HG02610 (cell line): Measurements from ENCODE around the gene FFAR4.
"Not testable (repeated sequence)": the region's sequence is repeated elsewhere in the genome, so short reads cannot be mapped to it uniquely, and the experiment has no call there.

Experiments used
- ATAC-seq: cut with Tn5 transposase; IDR thresholded peaks from one replicate; pipeline ENCODE4 v1.9.1; 2021; ENCODE audit warnings: mild to moderate bottlenecking, moderate library complexity; ENCODE audit not compliant: unreplicated experiment

The FFAR4 gene

DNA sequence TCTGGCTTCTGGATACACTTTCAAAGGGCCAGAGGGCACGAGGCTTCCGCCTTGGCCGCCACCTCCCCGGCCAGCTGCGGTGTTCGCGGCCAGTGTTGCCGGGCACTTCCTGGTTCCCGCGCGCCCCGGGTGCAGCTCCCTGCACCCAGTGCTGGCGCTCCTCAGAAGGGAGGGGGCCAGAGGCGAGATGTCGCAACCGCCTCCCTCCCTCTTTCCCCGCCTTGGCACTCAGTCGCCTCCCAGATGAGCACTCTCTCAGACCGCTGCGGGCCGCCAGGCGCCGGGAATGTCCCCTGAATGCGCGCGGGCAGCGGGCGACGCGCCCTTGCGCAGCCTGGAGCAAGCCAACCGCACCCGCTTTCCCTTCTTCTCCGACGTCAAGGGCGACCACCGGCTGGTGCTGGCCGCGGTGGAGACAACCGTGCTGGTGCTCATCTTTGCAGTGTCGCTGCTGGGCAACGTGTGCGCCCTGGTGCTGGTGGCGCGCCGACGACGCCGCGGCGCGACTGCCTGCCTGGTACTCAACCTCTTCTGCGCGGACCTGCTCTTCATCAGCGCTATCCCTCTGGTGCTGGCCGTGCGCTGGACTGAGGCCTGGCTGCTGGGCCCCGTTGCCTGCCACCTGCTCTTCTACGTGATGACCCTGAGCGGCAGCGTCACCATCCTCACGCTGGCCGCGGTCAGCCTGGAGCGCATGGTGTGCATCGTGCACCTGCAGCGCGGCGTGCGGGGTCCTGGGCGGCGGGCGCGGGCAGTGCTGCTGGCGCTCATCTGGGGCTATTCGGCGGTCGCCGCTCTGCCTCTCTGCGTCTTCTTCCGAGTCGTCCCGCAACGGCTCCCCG, at the start of gene FFAR4:
FFAR4 (plus strand) TSS at position 231 of the 842 bp plus-strand sequence; CDS start at position 287, 56 bp downstream.
- no peak for ATAC-seq

DNA sequence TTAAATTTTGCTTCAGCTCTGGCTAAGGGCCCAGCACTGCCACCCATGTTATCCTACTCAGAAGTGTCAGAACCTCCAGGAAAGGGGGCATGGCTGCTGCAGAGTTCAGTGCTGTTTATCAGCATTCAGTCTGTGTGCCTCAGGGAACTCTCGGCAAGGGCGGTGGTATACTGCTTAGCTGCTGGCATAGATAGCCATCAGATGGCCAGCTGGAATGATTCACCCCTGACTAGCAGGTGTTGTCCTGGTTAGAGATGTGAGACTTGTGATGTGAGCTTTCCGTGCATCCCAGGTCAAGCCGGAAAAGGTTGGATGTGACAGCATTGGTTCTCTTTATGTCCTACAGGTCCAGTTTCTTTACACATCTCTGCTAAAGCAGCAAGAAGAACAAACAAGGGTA, 47.9 kb upstream of the FFAR4 start:
- no peak for ATAC-seq

DNA sequence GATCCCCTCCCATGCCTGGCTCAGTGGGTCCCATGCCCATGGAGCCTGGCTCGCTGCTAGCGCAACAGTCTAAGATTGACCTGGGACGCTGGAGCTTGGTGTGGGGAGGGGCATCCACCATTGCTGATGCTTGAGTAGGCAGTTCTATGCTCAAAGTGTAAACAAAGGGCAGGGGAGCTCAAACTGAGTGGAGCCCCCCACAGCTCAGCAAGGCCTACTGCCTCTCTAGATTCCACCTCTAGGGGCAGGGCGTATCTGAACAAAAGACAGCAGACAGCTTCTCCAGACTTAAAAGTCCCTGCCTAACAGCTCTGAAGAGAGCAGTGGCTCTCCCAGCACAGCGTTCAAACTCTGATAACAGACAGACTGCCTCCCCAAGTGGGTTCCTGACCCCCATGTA, 31.2 kb upstream of the FFAR4 start:
- no peak for ATAC-seq

DNA sequence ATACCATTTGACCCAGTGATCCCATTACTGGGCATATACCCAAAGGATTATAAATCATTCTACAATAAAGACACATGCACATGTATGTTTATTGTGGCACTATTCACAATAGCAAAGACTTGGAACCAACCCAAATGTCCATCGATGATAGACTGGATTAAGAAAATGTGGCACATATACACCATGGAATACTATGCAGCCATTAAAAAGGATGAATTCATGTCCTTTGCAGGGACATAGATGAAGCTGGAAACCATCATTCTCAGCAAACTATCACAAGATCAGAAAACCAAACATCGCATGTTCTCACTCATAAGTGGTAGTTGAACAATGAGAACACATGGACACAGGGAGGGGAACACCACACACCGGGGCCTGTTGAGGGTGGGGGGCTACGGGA, 25.6 kb upstream of the FFAR4 start:
- not testable (repeated sequence) for ATAC-seq

DNA sequence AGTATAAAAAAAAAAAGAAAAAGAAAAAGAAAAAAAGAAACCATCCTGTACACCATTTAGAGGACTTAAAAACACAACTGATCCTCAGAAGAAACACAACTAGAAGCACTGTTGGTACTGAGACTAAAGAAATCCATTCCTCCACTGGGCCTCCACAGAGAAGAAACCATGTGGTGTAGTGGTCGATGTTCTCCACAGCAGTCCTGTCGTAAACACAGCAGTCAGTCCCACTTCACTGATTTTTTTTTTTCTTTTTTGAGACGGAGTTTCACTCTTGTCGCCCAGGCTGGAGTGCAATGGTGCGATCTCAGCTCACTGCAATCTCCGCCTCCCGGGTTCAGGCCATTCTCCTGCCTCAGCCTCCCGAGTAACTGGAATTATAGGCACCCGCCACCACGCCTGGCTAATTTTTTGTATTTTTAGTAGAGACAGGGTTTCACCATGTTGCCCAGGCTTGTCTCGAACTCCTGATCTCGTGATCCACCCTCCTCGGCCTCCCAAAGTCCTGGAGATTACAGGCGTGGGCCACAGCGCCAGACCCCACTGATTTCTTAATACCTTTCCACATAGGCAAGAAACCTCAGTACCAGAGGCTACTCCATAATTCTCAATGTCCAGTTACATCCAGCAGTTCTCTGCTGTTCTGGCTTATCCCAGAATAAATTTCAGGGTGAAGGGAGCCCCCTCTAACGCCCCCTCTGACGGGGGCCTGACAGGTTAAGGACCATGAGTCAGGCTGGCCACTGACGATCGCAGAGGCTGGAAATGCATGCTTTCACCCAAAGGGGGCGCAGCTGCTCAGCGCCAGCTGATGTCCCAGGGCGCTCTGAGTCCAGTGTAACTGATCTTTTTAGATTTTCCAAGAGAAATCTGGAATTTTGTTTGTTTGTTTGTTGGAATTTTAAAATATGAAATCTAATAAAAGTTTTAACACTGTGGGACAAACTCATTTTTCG, 24.8 kb upstream of the FFAR4 start:
- no peak for ATAC-seq

DNA sequence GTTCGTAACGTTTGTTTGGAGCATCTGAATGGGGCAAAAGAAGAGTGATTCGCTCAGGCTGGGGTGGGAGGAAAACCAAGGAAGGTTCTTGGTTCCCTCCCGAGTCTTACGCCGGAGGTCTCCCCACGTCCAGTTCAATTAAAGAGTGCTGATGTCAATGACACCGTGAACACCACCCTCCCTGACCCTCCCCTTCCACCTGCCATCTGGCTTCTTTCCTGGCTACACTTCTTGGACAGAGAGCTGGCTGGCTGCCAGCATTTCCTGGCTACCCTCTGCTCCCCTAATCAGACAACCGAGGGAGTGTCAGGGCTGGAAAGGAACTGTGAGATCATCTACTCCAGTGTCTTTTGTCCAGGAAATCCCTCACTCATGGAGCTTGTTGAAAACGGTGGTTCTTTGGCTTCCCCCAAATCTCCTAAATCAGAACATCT, 24.1 kb upstream of the FFAR4 start:
- ATAC-seq = no peak

DNA sequence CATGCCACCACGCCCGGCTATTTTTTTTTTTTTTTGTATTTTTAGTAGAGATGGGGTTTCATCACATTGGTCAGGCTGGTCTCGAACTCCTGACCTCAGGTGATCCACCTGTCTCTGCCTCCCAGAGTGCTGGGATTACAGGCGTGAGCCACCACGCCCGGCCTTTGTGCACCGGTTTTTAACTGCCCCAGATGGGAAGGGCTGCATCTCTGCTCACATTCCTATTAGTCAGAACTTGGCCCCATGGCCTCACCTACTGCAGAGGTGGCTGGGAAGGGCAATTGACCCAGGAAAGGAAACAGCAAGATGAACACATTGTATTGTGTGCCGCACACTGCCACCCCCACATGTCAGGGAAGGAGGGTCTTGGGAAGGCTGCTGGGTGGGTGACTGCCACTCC, 19.5 kb upstream of the FFAR4 start:
- not testable (repeated sequence) for ATAC-seq

DNA sequence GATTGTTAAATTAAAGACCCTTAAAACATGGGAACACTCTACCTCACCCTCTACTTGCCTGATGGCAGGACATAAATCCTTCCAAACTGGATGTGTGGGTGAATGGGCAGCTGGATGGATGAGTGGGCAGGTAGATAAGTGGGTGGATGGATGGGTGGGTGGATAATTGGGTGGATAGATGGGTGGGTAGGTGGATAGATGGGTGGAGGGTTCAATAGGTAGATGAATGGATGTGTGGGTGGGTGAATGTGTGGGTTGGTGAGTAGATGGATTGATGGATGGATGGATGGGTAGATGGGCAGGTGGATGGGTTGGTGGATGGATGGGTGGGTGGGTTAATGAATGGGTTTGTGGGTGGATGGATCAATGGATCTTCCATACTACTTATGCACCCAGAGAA, 18.9 kb upstream of the FFAR4 start:
- no peak for ATAC-seq

DNA sequence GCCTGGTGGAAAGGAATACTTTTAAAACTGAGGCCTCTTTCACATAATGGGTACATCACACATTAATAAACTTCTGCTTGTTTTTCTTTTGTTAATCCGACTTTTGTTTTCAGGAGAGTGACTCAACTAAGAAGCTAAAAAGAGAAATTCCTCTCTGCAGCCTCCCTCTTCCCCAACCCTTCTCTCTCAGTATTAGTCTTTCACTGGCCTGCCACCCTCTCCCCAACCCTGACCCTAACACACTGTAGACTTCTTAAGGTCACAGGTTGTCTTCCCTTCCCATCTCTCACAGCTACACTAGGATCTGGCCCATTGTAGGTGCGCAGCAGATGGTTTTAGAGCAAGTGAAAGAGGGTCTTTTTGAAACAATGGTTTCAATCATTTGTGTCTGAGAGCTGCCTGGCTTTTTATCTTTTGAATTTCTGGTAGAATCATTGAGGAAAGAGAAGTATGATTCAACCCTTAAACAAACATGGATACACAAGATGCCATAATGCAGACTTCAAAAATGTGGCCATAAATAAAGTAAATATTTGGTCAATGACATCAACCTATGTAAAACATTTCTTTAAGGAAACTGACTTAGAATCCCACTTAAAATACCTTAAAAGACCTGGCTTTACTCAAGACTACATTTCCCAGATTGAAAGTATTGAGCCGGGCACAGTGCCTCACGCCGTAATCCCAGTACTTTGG, 17.9 kb upstream of the FFAR4 start:
- no peak for ATAC-seq

DNA sequence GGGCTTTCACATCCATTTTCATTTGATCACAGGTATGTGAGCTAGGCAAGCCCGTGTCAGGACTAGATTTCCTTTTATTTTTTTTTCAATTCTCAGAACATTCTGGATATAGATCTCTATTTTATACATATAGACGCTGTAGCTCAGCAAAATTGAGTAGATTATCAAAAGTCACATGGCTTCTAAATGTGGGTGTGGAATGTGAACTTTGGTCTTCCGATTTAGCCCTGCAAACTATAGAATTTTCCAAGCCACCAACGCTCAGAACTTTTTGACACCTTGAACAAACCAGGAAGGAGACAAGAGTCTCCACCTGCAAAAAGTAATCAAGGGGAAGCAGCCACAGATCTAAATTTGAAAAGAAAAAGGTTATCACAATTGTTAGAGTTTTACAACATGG, 15.9 kb upstream of the FFAR4 start:
- ATAC-seq = no peak

DNA sequence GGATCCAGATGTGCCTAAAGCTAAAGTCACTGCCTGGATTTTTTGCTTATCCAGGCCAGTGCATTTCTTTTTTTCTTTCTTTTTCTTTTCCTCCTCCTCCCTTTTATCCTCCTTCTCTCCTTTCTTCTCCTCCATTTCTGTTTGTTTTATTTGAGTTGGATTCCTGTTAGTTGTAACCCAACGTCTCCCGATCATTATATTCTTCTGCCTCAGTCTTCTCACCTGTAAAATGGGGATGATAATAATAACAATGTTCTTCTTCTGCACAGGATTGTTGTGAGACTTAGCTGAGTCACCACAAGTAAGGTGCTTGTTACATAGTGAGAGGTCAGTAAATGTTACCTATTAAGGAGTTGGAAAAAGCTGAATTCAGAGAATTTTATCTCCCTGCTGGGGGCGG, 13.7 kb upstream of the FFAR4 start:
- no peak for ATAC-seq

DNA sequence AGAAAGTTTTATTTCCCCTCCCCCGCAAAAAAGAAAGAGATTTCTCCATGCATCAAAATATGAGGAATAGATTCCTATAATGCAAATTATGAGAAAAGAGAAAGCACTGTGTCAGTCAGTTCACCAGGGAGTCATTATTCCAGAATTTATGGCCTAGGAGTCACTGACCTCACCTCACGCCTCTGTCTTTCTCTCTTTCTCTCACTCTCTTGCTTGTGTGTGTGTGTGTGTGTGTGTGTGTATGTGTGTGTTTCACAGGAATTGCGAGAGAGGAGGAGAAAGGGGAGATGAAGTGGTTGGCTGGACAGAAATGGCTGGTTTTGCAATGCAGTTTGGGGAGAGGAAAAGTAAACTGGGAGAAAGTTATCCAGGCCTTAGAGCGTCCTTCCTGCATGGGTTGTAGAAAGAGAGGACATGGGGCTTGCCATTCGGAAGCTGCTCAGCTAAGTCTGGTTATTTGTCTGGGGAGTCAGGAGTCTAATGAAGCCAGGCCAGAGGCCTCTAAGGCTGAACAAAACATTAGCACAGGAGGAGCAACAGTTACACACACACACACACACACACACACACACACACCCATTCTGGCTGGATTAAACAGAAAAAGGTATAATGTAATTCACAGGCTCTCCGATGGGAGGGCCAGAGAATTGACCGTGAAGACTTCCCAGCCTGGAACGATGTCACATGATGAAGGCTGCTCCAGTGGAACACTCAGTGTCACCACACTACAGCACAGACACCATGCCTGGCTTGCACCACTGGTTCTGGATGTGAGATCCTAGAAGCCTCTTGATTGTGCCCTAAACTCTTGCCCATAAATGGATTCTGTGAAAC, 12.8 kb upstream of the FFAR4 start:
- no peak for ATAC-seq

DNA sequence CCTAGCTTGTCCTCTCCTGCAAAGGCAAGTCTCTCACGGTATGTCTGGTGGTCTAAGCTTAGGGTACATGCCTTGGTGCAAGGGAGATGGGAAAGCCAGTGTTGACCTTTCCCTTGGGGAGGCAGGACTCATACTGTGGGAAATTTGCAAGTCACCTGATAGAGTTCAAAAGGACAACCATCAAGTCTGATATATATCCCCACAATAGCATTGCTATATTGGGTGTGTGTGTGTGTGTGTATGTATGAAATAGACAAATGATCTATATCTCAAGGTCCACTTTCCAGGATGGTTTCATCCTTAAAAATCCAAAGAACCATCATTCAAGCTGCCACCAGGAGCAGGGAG, 12.2 kb upstream of the FFAR4 start:
- no peak for ATAC-seq

DNA sequence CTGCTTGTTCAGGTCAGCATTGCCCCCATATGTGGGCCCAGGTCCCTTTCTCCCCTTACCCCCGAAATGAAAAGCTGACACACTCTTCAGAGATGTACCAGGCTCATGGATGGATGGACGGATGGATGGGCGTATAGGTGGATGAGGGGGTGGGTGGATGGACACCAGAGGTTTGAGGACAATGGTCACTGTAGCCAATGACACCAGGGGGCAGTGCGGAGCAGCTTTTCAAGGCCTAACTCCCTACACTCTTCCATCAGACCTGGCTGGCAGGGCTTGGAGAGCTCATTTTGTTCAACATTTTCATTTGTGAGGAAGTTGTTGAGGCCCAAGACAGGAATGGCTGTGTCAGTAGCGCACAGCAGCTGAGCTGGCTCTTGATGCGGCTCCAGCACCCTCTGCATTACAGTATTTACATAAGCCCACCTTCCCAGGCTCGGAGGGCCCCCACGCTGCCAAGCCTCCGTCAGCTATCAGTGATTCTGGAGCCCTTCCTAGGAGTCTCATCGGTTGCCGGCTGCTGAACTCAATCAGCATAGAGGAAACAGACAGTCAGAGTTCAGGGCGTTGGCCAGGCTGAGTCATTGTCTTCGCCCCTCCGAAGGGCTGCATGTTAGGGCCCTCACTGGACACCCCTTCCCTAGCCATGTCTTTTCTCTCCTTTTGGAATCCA, 11.6 kb upstream of the FFAR4 start:
- no peak for ATAC-seq

DNA sequence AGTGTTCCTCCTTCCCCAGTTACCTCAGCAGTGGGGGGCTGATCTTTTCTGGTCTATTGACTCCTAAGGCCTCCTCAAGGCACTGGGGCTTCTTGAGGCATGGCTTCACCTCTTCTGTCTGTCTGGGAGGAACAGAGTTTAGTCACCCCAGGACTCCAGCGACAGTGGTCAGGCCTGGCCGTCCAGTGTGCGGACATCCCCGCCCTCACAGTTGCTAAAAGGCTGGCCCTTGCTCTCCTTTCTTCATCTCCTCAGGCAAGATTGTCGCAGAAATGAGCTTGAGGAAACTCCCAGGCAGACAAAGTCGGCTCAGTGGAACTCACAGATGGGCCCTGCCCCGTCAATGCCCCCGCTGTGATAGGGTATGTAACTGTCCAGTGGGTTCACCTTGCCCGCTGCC, 7.0 kb upstream of the FFAR4 start:
- no peak for ATAC-seq

DNA sequence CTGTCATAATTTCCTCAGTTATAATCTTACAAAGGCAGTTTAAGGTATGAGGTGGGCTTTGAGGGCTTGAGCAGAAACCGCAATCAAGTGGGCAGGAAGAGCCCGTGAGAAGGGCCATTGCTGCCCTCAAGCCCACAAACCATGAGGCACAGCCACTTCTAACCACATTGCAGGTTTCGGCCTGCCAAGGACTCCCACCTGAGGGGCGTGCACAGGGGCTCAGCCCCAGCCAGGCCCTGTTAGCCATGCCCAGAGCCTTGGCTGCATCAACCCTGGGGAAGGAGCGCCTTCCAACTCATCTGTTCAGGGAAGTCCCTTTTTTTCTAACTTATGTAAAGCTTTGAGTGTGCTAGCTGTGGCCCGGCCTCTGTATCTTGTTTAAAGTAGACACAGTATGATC, 5.9 kb upstream of the FFAR4 start:
- ATAC-seq = no peak

DNA sequence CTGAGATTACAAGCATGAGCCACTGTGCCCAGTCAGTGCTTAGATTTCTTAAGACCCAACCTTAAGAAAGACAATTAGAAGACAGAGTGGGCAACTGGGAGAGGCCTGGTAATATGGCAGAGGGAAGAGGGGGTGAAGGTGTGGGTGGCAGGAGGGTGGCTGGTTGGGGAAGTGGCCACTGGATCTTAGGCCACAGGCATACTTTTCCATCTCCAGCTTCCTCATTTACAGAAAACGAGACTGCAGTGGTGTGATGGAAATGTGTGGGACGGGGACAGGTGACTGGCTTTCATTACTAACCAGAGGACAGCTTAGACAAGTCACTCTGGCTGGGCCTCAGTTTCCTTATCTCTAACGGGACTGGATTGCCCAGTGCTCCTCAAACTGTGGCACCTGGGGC, 1.0 kb upstream of the FFAR4 start:
- no peak for ATAC-seq

DNA sequence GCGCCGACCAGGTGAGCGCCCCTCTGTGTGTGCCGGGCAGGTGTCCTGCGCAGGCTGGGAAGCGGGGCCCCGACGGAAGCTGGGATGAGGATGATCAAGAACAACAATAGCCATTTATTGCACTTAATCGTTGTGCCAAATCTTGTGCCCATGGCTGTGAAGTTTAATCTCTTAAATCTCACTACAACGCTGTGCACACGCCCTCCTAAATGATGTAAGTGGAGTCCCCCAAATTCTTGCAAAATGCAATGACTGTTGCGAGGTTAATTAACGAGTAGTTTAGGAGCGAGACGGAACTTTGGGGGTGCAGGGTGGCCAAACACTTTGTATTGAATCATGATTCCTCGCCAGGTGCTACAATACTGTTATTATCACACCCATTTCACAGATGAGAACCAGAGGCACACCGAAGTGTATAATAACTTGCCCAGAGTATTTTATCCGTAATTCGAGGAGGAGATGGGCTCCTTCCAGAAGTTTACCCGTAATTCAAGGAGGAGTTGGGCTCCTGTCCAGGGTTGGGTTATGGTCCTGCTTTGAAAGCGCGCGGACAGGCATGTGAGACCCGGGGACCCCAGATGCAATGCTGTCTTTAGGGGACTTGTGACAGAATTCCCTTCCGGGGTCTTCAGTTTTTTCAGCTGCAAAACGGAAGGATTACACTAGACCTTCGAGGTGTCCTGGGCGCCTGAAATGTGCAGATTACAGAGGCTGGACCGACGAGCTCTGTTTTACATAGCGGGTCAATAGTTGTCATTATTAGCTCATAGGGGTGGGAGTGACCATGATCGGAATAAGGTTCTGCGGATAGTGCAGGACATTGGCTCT, 1.0 kb downstream of the FFAR4 start:
- no peak for ATAC-seq

DNA sequence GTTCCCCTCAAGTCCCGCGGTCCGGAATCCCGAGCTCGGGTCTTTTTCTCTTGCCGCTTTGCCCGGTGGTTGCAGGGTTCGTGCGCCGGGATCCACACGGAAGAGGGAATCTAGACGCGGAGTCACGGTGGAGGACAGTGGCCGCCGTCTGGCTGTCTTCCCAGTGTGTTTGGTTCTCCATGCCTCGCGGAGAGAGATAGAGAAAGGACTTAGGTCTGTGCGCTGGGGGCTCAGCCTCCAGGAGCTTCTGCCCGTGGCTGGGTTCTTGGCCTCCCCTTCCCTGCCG, 1.6 kb downstream of the FFAR4 start:
- ATAC-seq = no peak
